Naive B cell (primary cell): ENCODE results near the gene EXOC3. TPM values are rescaled to one million over a fixed set of nuclear protein-coding genes. Genes with fewer than 3 reads are reported as not detected.

Source experiments
- ATAC-seq, 2 donors: fragments of 150-1000 bp; cut with Tn5 transposase; 2 replicates each; pipeline ENCODE4 v1.10.0; 2021; ENCODE audit warnings: low read depth in 2 of 2, mild to moderate bottlenecking in 2 of 2, moderate library complexity in 2 of 2
- DNase-seq: peaks from one replicate; pipeline ENCODE4 v3.0.0; 2022
- H3K27ac Mint-ChIP-seq, 6 donors: one replicate each; pipeline ENCODE4 v1.8.0; 2020 to 2022; ENCODE audit warnings: mild to moderate bottlenecking in 6 of 6, mixed read lengths in 6 of 6, moderate library complexity in 5 of 6, inconsistent platforms in 2 of 6
- H3K27me3 Mint-ChIP-seq, 3 donors: one replicate each; pipeline ENCODE4 v1.8.0; 2021 to 2022; ENCODE audit warnings: mixed read lengths in 3 of 3, mild to moderate bottlenecking in 1 of 3
- H3K36me3 Mint-ChIP-seq, 2 donors: one replicate each; pipeline ENCODE4 v1.8.0; 2020 to 2022; ENCODE audit warnings: mixed read lengths in 2 of 2, inconsistent platforms in 1 of 2, mild to moderate bottlenecking in 1 of 2
- H3K4me1 Mint-ChIP-seq, 3 donors: one replicate each; pipeline ENCODE4 v1.8.0; 2020 to 2022; ENCODE audit warnings: mixed read lengths in 3 of 3, inconsistent platforms in 1 of 3, mild to moderate bottlenecking in 1 of 3, moderate library complexity in 1 of 3
- H3K4me3 Mint-ChIP-seq, 8 donors: one replicate each; pipeline ENCODE4 v1.8.0; 2020 to 2022; ENCODE audit warnings: mild to moderate bottlenecking in 8 of 8, mixed read lengths in 8 of 8, moderate library complexity in 8 of 8, inconsistent platforms in 2 of 8
- H3K9me3 Mint-ChIP-seq, 7 donors: one replicate each; pipeline ENCODE4 v1.8.0; 2020 to 2022; ENCODE audit warnings: mixed read lengths in 7 of 7, mild to moderate bottlenecking in 5 of 7, inconsistent platforms in 2 of 7, moderate library complexity in 1 of 7
- polyA plus RNA-seq, 6 donors: library from polyadenylated mRNA; unstranded; fragments of 300-500 nt; fragmentation: Illumina TruSeq; gene quantifications; one replicate each; pipeline ENCODE4 v1.2.3, GENCODE V29; 2021; ENCODE audit warnings: low read depth in 6 of 6

EXOC3 gene
- polyA plus RNA-seq, 6 donors from 2014 or later = 18.8 to 36.1 (median 22.9) TPM

- H3K4me1 Mint-ChIP-seq = peaks cover 22 to 29% (median 24%) of the 10 kb centered on the region in 3 donors
- DNase-seq (no peak), ATAC-seq (no peak)
- H3K9me3 Mint-ChIP-seq = no peaks in the 10 kb centered on the region
- peak overlapping the region in 3 of 8 donors; percentile 35 to 68 (median 56) for H3K4me3 Mint-ChIP-seq
- H3K36me3 Mint-ChIP-seq = no peaks in the 10 kb centered on the region
- H3K27me3 Mint-ChIP-seq = peaks cover 0 to 10% (median 1%) of the 10 kb centered on the region in 3 donors
- H3K27ac Mint-ChIP-seq = no peak overlapping the region
Measured at GRCh38 chr5:440401-441201, 2.4 kb upstream of the EXOC3 start.

- Mint-ChIP-seq H3K27me3 (peaks cover 0 to 9% (median 0%) of the 10 kb centered on the region in 3 donors), H3K36me3 (peaks cover 0 to 3% of the 10 kb centered on the region in 2 donors), H3K4me1 (peaks cover 31 to 37% (median 35%) of the 10 kb centered on the region in 3 donors), H3K9me3 (no peaks in the 10 kb centered on the region), H3K4me3 (peak overlapping the region; percentile 88 to 98 (median 95)), H3K27ac (peak overlapping the region in 3 of 6 donors; percentile 26 to 91 (median 81))
- ATAC-seq (no peak), DNase-seq (no peak)
Measured at GRCh38 chr5:441996-442334, 1.0 kb upstream of the EXOC3 start.

- Mint-ChIP-seq H3K9me3 (no peaks in the 10 kb centered on the region), H3K27ac (peak overlapping the region in 5 of 6 donors; percentile 33 to 91 (median 84)), H3K36me3 (peaks cover 6 to 12% of the 10 kb centered on the region in 2 donors), H3K4me3 (peak overlapping the region; percentile 84 to 98 (median 94)), H3K27me3 (peaks cover 0 to 11% (median 0%) of the 10 kb centered on the region in 3 donors), H3K4me1 (peaks cover 35 to 45% (median 40%) of the 10 kb centered on the region in 3 donors)
- ATAC-seq (peak; percentile 18 to 26), DNase-seq (no peak)
Measured at GRCh38 chr5:443239-444151, 519 bp downstream of the EXOC3 start.

DNA sequence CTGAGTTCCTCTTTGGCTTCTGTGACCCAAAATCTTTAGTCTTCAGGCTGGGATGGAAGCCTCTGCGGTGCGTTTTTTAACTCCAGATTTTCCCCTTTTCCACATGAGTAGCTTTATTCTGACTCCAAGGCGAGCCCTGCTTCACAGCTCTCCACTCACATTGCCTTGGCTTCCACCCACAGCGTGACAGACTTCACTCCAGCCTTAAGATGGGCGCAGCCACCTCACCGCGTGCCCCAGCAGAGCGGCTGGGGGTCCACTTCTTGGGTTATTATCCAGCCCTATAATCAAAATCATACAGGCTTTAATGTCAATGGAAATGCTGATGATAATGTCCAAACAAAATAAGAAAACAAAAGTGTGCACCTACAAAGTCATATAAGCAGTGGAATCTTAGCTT lies 1.2 kb downstream of the EXOC3 start:
- Mint-ChIP-seq H3K27ac (peak overlapping the region; percentile 6 to 93 (median 73)), H3K4me1 (peaks cover 41 to 49% (median 42%) of the 10 kb centered on the region in 3 donors), H3K4me3 (peak overlapping the region; percentile 84 to 98 (median 92)), H3K27me3 (peaks cover 0 to 12% (median 0%) of the 10 kb centered on the region in 3 donors), H3K9me3 (no peaks in the 10 kb centered on the region), H3K36me3 (peaks cover 12 to 19% of the 10 kb centered on the region in 2 donors)
- ATAC-seq = no peak
- no peak for DNase-seq

GRCh38 chr5:445591-445990 lies 2.6 kb downstream of the EXOC3 start:
- peak overlapping the region in 4 of 8 donors; percentile 22 to 78 (median 48) for H3K4me3 Mint-ChIP-seq
- H3K27me3 Mint-ChIP-seq = peaks cover 0 to 12% (median 0%) of the 10 kb centered on the region in 3 donors
- ATAC-seq = no peak
- H3K9me3 Mint-ChIP-seq = no peaks in the 10 kb centered on the region
- H3K27ac Mint-ChIP-seq = peak overlapping the region in 2 of 6 donors; percentile 33 to 39
- peaks cover 45 to 49% (median 47%) of the 10 kb centered on the region in 3 donors for H3K4me1 Mint-ChIP-seq
- peaks cover 25 to 32% of the 10 kb centered on the region in 2 donors for H3K36me3 Mint-ChIP-seq
- no peak for DNase-seq

- DNase-seq (no peak), ATAC-seq (no peak)
- Mint-ChIP-seq H3K4me1 (peaks cover 41 to 49% (median 47%) of the 10 kb centered on the region in 3 donors), H3K36me3 (peaks cover 32 to 39% of the 10 kb centered on the region in 2 donors), H3K4me3 (peak overlapping the region in 4 of 8 donors; percentile 29 to 80 (median 68)), H3K9me3 (peaks cover 0 to 5% (median 2%) of the 10 kb centered on the region in 7 donors), H3K27me3 (peaks cover 0 to 12% (median 0%) of the 10 kb centered on the region in 3 donors), H3K27ac (peak overlapping the region in 4 of 6 donors; percentile 15 to 48 (median 39))
Measured at GRCh38 chr5:446066-446882, 3.3 kb downstream of the EXOC3 start.

GRCh38 chr5:446883-447263 lies 3.9 kb downstream of the EXOC3 start:
- Mint-ChIP-seq H3K9me3 (peaks cover under 1 to 11% (median 7%) of the 10 kb centered on the region in 7 donors), H3K4me1 (peaks cover 40 to 49% (median 47%) of the 10 kb centered on the region in 3 donors), H3K36me3 (peaks cover 38 to 45% of the 10 kb centered on the region in 2 donors), H3K27me3 (peaks cover 0 to 12% (median 0%) of the 10 kb centered on the region in 3 donors), H3K27ac (peak overlapping the region in 4 of 6 donors; percentile 15 to 48 (median 39)), H3K4me3 (peak overlapping the region in 4 of 8 donors; percentile 29 to 80 (median 62))
- ATAC-seq = peak; percentile 24 to 42
- DNase-seq = peak; percentile 36

- H3K4me3 Mint-ChIP-seq = no peak overlapping the region
- no peak for DNase-seq
Measured at GRCh38 chr5:447501-447900, 4.5 kb downstream of the EXOC3 start.

DNA sequence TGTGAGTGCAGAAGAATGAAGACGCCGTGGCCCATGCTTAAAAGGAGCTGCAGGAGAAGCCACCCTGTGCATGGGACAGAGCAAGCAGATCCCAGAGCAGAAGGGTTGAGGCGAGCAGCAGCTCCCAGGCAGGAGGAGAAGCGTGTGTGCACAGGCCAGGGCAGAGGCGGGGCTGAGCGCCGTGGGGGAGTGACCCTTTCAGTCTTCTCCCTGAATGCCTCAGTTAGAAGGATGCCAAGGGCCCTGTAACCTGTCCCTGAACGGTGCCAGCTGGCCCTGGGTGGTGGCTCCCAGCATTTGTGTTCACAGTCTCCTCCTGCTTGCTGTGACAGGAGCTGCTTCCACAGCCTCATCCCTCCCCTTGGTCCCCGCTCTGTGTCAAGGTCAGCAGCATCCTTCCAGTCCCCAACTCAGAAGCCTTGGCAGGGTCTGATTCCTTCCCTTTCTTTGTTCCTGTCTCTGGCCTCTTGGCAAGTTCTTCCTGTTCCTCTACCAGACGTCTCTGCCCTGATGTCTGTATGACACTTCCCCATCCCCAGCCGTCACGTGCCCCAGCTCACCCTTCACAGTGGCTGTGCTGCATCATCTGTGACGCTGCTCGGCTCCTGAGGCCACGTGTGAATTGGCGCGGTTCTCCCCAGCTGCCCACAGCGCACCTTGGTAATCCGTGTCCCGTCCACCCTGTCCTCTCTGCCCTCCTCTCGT lies 5.2 kb downstream of the EXOC3 start:
- ATAC-seq = peak in 1 of 2 donors; percentile 78
- Mint-ChIP-seq H3K27me3 (peaks cover 0 to 12% (median 0%) of the 10 kb centered on the region in 3 donors), H3K4me1 (peaks cover 37 to 43% (median 41%) of the 10 kb centered on the region in 3 donors), H3K4me3 (peak overlapping the region in 3 of 8 donors; percentile 48 to 69 (median 60)), H3K27ac (peak overlapping the region in 1 of 6 donors; percentile 80), H3K36me3 (peaks cover 49 to 58% of the 10 kb centered on the region in 2 donors), H3K9me3 (peaks cover 5 to 21% (median 16%) of the 10 kb centered on the region in 7 donors)
- DNase-seq = no peak

More at GRCh38 chr5:447501-447900, 4.5 kb downstream of the EXOC3 start:
- Mint-ChIP-seq H3K27me3 (peaks cover 0 to 12% (median 0%) of the 10 kb centered on the region in 3 donors), H3K9me3 (peaks cover 5 to 17% (median 14%) of the 10 kb centered on the region in 7 donors), H3K27ac (no peak overlapping the region), H3K36me3 (peaks cover 44 to 51% of the 10 kb centered on the region in 2 donors), H3K4me1 (peaks cover 34 to 46% (median 43%) of the 10 kb centered on the region in 3 donors)
- no peak for ATAC-seq

- peak overlapping the region in 1 of 8 donors; percentile 48 for H3K4me3 Mint-ChIP-seq
- peaks cover 55 to 64% of the 10 kb centered on the region in 2 donors for H3K36me3 Mint-ChIP-seq
Measured at GRCh38 chr5:448766-449090, 5.8 kb downstream of the EXOC3 start.

GRCh38 chr5:449151-449550 lies 6.2 kb downstream of the EXOC3 start:
- no peak for DNase-seq
- Mint-ChIP-seq H3K27ac (no peak overlapping the region), H3K27me3 (peaks cover 0 to 12% (median 0%) of the 10 kb centered on the region in 3 donors), H3K4me3 (peak overlapping the region in 1 of 8 donors; percentile 47), H3K9me3 (peaks cover 5 to 21% (median 16%) of the 10 kb centered on the region in 7 donors), H3K36me3 (peaks cover 59 to 68% of the 10 kb centered on the region in 2 donors), H3K4me1 (peaks cover 36 to 39% (median 36%) of the 10 kb centered on the region in 3 donors)
- ATAC-seq = no peak

More at GRCh38 chr5:448766-449090, 5.8 kb downstream of the EXOC3 start:
- H3K9me3 Mint-ChIP-seq = peaks cover 5 to 21% (median 16%) of the 10 kb centered on the region in 7 donors
- DNase-seq = no peak
- peaks cover 0 to 12% (median 0%) of the 10 kb centered on the region in 3 donors for H3K27me3 Mint-ChIP-seq
- peak overlapping the region in 1 of 6 donors; percentile 80 for H3K27ac Mint-ChIP-seq
- no peak for ATAC-seq
- peaks cover 37 to 40% (median 38%) of the 10 kb centered on the region in 3 donors for H3K4me1 Mint-ChIP-seq
